GM23248 (cell line): ENCODE results near the gene SCAF1. TPM values are rescaled to one million over a fixed set of nuclear protein-coding genes. Genes with fewer than 3 reads are reported as not detected.

Source experiments
- DNase-seq: peaks from one replicate; pipeline ENCODE4 v3.0.0-alpha.2; 2015
- H2AFZ ChIP-seq: fragments of 200-600 bp; sonication (generic); 2 replicates; pipeline ENCODE4 v1.6.1; 2016; ENCODE audit warnings: antibody characterized with exemption
- H3F3A ChIP-seq: fragments of 200-600 bp; sonication (generic); 2 replicates; pipeline ENCODE4 v1.6.1; 2016; ENCODE audit warnings: mild to moderate bottlenecking, antibody characterized with exemption, mixed run types; ENCODE audit not compliant: insufficient read depth
- H3K27ac ChIP-seq: fragments of 200-600 bp; sonication (generic); 2 replicates; pipeline ENCODE4 v1.5.1; 2016; ENCODE audit warnings: mild to moderate bottlenecking
- H3K27me3 ChIP-seq: fragments of 200-600 bp; sonication (generic); replicated peaks from 2 replicates; pipeline ENCODE4 v1.6.1; 2016; ENCODE audit warnings: mild to moderate bottlenecking; ENCODE audit not compliant: insufficient read depth
- H3K36me3 ChIP-seq: fragments of 200-600 bp; sonication (generic); 2 replicates; pipeline ENCODE4 v1.6.1; 2016; ENCODE audit warnings: low read depth, mild to moderate bottlenecking
- H3K4me1 ChIP-seq: fragments of 200-600 bp; sonication (generic); 2 replicates; pipeline ENCODE4 v1.6.1; 2016; ENCODE audit warnings: mild to moderate bottlenecking; ENCODE audit not compliant: insufficient read depth
- H3K4me2 ChIP-seq: fragments of 200-600 bp; sonication (generic); one replicate; pipeline ENCODE4 v1.6.1; 2016; ENCODE audit warnings: mild to moderate bottlenecking; ENCODE audit not compliant: unreplicated experiment
- H3K4me3 ChIP-seq: fragments of 200-600 bp; sonication (generic); 2 replicates; pipeline ENCODE4 v1.5.1; 2016; ENCODE audit warnings: mild to moderate bottlenecking
- H3K79me2 ChIP-seq: fragments of 200-600 bp; sonication (generic); 2 replicates; pipeline ENCODE4 v1.6.1; 2016; ENCODE audit warnings: mild to moderate bottlenecking; ENCODE audit not compliant: insufficient read depth
- H3K9ac ChIP-seq: fragments of 200-600 bp; sonication (generic); 2 replicates; pipeline ENCODE4 v1.6.1; 2016; ENCODE audit warnings: mild to moderate bottlenecking
- H3K9me2 ChIP-seq: fragments of 200-600 bp; sonication (generic); 2 replicates; pipeline ENCODE4 v1.6.1; 2016; ENCODE audit warnings: mixed run types, mild to moderate bottlenecking, moderate library complexity; ENCODE audit not compliant: insufficient read depth
- H3K9me3 ChIP-seq: fragments of 200-600 bp; sonication (generic); one replicate; pipeline ENCODE4 v1.6.1; 2017; ENCODE audit warnings: low read depth
- H4K20me1 ChIP-seq: fragments of 200-600 bp; sonication (generic); 2 replicates; pipeline ENCODE4 v1.6.0; 2016; ENCODE audit not compliant: insufficient read depth
- EZH2 ChIP-seq: fragments of 200-600 bp; sonication (generic); IDR thresholded peaks from 2 replicates; pipeline ENCODE4 v1.6.1; 2018; ENCODE audit warnings: antibody characterized with exemption, mild to moderate bottlenecking; ENCODE audit not compliant: insufficient read depth, poor library complexity, severe bottlenecking
- EZH2phosphoT487 ChIP-seq: fragments of 200-600 bp; sonication (generic); IDR thresholded peaks from 2 replicates; pipeline ENCODE4 v1.6.1; 2018; ENCODE audit warnings: antibody characterized with exemption, moderate library complexity, mild to moderate bottlenecking, low read depth; ENCODE audit not compliant: insufficient read depth
- WGBS, 2 experiments: methylation state at CpG; one replicate each; pipeline ENCODE4 v1.1.6; 2015 to 2017; ENCODE audit warnings: low lambda C conversion rate in 2 of 2, low coverage in 1 of 2; ENCODE audit errors: missing lambda C conversion rate in 2 of 2; 5-methylcytosine and 5-hydroxymethylcytosine counted together
- in situ Hi-C: fragments of 300-500 bp; cut with MboI; formaldehyde crosslinking; loops from 2 replicates; pipeline ENCODE4 v1.15.0; 2020
- polyA plus RNA-seq: library from polyadenylated mRNA; unstranded; fragments of >200 nt; fragmentation: Nextera tagmentation; extraction: Ambion mirVana; gene quantifications from 2 replicates; pipeline ENCODE4 v1.2.1, GENCODE V29; 2016
- total RNA-seq: library from RNA; depleted of rRNA; stranded (reverse); fragments of >200 nt; shearing (Covaris generic); gene quantifications from 2 replicates; pipeline ENCODE4 v1.2.3, GENCODE V29; 2014

SCAF1 gene
- total and polyA plus RNA-seq, 2 experiments from 2014 or later = 8.5 to 18.6 TPM

DNA sequence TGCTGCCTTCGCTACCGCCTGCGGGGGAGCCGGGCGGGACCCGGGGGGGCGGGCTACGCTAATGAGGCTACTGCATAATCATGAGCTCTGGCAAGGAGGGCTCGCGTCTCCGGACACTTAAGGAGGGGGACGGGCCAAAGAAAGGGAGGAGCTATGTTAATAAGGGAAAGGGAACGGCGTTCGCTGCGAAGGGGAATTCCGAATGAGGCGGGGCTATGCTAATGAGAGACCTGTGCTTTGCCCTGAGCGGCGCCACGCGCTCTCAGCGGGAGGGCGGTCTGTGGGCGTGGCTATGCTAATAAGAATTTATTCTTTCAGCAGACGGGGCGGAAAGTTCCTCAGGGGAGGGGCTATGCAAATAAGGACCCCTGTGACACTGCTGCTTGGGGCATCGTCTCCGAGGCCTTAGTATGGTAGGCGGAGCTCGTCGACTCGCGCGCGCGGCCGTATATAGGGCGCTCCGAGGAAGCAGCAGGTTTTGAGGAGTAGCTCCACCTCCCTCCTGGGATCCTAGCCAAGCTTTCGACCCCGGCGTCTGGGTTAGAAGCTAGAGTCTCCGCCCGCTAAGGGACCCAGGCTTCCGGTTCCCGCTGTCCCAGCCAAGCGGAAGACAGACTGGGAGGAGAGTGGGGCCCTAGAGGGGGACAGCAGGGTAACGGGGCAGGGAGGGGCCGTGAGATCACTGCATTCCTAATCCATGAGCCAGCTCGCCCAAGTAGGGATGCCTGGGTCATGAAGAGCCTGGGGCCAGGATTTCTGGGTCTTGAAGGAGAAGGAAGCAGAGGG, 1.7 kb upstream of the SCAF1 start, which contains the start of gene RRAS:
Gene RRAS (minus strand): TSS at position 31 of the 786 bp plus-strand sequence. CDS start 45 bp downstream, outside the sequence.
- TF ChIP-seq EZH2phosphoT487 (no peak), EZH2 (no peak)
- no peaks in the 10 kb centered on the region for H3K9me3 ChIP-seq
- H3K4me3 ChIP-seq = peak within 1 kb of the TSS; percentile 95
- H3K79me2 ChIP-seq = peaks cover 56% of the 10 kb centered on the region
- no peak within 1 kb of the TSS for H2AFZ ChIP-seq
- H3K4me1 ChIP-seq = peaks cover 14% of the 10 kb centered on the region
- H3K4me2 ChIP-seq = peak within 1 kb of the TSS; percentile 97
- H4K20me1 ChIP-seq = no peaks in the 10 kb centered on the region
- no peaks in the 10 kb centered on the region for H3K27me3 ChIP-seq
- DNase-seq = peak; percentile 100
- peaks cover 8% of the 10 kb centered on the region for H3F3A ChIP-seq
- in situ Hi-C loops = no loop called here
- H3K27ac ChIP-seq = peak within 1 kb of the TSS; percentile 100
- WGBS, 2 experiments = 0 to 1% methylated on average over 42 to 51 of the region's 51 CpGs
- H3K9ac ChIP-seq = peak within 1 kb of the TSS; percentile 99
- peaks cover 2% of the 10 kb centered on the region; the same call in 1 of the 2 replicates for H3K36me3 ChIP-seq
- H3K9me2 ChIP-seq = no peaks in the 10 kb centered on the region

DNA sequence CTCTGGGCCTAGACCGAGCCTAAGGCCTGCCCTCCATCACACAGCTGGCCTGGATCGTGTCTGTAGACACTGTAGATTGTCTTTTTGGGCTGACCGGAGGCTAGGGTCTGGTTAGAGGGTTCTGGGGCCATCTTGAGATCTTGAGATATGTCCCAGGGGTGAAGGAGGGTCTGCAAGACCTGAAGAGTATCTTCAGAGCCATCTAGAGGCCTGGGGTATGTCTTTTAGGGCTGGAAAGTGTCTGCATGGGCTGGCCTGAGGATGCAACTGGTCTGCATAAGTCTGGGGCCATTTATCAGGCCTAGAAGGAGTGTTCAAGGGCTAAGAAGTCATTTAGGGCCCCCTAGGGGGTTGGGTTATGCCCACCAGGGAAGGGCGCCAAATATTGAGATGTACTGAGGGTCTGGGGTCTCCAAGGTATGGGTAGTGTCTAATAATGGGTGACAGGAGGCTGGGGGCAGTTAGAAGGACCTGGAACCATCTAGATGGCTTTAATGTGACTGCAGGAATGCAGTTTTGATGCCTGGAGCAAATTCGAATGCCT, 555 bp downstream of the SCAF1 start:
- peak overlapping the region; percentile 95 for H3K4me3 ChIP-seq

DNA sequence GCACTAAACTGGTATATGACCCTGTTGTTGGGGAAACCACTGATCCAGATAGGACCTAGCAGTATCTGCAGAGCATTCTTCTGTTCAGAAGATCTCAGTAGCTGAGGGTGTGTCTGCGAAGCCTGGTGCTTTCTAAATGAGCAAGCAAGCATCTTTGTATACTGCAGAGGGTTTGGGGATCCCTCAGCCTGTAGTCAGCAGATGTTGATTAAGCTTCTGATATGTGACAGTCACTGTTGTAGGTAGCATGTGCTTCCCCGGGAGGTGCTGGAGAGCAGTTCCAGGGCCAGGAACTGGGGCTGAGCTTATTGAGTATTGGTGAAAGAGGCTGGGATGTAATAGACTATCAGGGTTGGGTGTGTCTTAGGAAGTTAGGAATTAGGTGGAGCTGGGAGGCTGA, 1.5 kb downstream of the SCAF1 start:
- Histone ChIP-seq H3K4me3 (peak overlapping the region; percentile 95), H3K27ac (peak overlapping the region; percentile 82; the same call in 1 of the 2 replicates), H3K9me3 (no peaks in the 10 kb centered on the region), H3K79me2 (peaks cover 77% of the 10 kb centered on the region), H3K4me2 (peak overlapping the region; percentile 92), H3K4me1 (peaks cover 14% of the 10 kb centered on the region), H3K27me3 (no peaks in the 10 kb centered on the region), H2AFZ (no peak overlapping the region), H4K20me1 (no peaks in the 10 kb centered on the region), H3K9me2 (no peaks in the 10 kb centered on the region), H3K36me3 (no peaks in the 10 kb centered on the region), H3F3A (peaks cover 8% of the 10 kb centered on the region), H3K9ac (peak overlapping the region; percentile 99)
- TF ChIP-seq EZH2 = no peak
- TF ChIP-seq EZH2phosphoT487 = no peak
- in situ Hi-C loops = no loop called here
- 55 to 61% methylated on average over 2 of the region's 2 CpGs for WGBS, 2 experiments
- DNase-seq = peak; percentile 35

More for the DNA sequence above, 555 bp downstream of the SCAF1 start:
- peak overlapping the region; percentile 92 for H3K4me2 ChIP-seq
- no peak for DNase-seq
- no peaks in the 10 kb centered on the region for H3K27me3 ChIP-seq
- H3K4me1 ChIP-seq = peaks cover 14% of the 10 kb centered on the region
- no peaks in the 10 kb centered on the region for H4K20me1 ChIP-seq
- H3F3A ChIP-seq = peaks cover 8% of the 10 kb centered on the region
- no peaks in the 10 kb centered on the region for H3K36me3 ChIP-seq
- H3K27ac ChIP-seq = peak overlapping the region; percentile 82
- H3K79me2 ChIP-seq = peaks cover 76% of the 10 kb centered on the region
- no peaks in the 10 kb centered on the region for H3K9me3 ChIP-seq
- peak overlapping the region; percentile 67 for H2AFZ ChIP-seq
- in situ Hi-C loops = no loop called here
- H3K9ac ChIP-seq = peak overlapping the region; percentile 99
- H3K9me2 ChIP-seq = no peaks in the 10 kb centered on the region
- 1 to 2% methylated on average over 5 of the region's 5 CpGs for WGBS, 2 experiments
- TF ChIP-seq EZH2phosphoT487 (no peak), EZH2 (no peak)

DNA sequence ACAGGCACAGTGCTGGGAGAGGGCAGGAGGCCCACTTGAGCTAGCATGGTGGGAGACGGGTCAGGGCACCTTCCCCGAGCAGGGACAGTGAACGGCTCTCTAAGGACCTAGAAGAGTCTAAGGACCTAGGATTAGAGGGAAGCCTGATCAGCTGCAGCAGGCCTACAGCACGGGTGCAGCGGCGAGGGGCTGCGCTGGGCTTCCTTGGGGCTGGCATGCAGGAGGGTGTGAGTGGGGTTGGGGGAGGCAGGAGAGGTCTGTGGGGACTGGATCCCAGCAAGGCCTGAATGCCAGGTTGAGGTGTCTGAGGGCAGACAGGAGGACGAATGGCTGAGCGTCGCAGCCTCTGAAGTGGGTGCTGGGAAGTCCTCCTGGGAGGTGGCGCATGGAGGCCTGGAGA, 3.6 kb downstream of the SCAF1 start:
- Histone ChIP-seq H3K79me2 (peaks cover 81% of the 10 kb centered on the region), H3K9ac (no peak overlapping the region), H3K4me1 (peaks cover 14% of the 10 kb centered on the region), H4K20me1 (no peaks in the 10 kb centered on the region), H3K9me2 (no peaks in the 10 kb centered on the region), H3K4me2 (no peak overlapping the region), H3K27me3 (no peaks in the 10 kb centered on the region), H3K27ac (no peak overlapping the region), H3K36me3 (no peaks in the 10 kb centered on the region), H3F3A (peaks cover 8% of the 10 kb centered on the region), H3K9me3 (no peaks in the 10 kb centered on the region), H3K4me3 (no peak overlapping the region), H2AFZ (no peak overlapping the region)
- in situ Hi-C loops = no loop called here
- WGBS, 2 experiments = 87 to 94% methylated on average over 11 of the region's 11 CpGs
- DNase-seq = no peak
- TF ChIP-seq EZH2 (no peak), EZH2phosphoT487 (no peak)
